K562 (cell line): ENCODE measurements around the gene DNM1. TPM values are rescaled to one million over a fixed set of nuclear protein-coding genes. Genes with fewer than 3 reads are reported as not detected.

Source experiments
- AFF4 ChIP-seq: sonication (generic); formaldehyde crosslinking; IDR thresholded peaks from 2 replicates; pipeline ENCODE4 v1.8.0; 2023; ENCODE audit warnings: mild to moderate bottlenecking, missing genetic modification reagents
- ARNT ChIP-seq, 2 experiments: fragments of 450-650 bp; IDR thresholded peaks; 2 replicates each; pipeline ENCODE4 v1.6.1; 2016; ENCODE audit warnings: mild to moderate bottlenecking in 1 of 2
- BRF1 ChIP-seq: IDR thresholded peaks from 3 replicates; pipeline ENCODE4 v1.6.1; 2011; ENCODE audit warnings: borderline replicate concordance, mild to moderate bottlenecking; ENCODE audit not compliant: insufficient read length; ENCODE audit errors: extremely low read depth
- HOMEZ ChIP-seq: fragments of 250-450 bp; sonication (Bioruptor Pico); IDR thresholded peaks from 2 replicates; pipeline ENCODE4 v1.4.0; 2020; ENCODE audit warnings: mild to moderate bottlenecking, moderate library complexity
- KAT8 ChIP-seq: fragments of 450-650 bp; IDR thresholded peaks from 2 replicates; pipeline ENCODE4 v1.6.1; 2016; ENCODE audit warnings: low read depth, mild to moderate bottlenecking
- KHSRP ChIP-seq: fragments of 450-650 bp; IDR thresholded peaks from 2 replicates; pipeline ENCODE4 v1.6.1; 2017
- MXI1 ChIP-seq: IDR thresholded peaks from 2 replicates; pipeline ENCODE4 v1.6.1; 2011; ENCODE audit warnings: low read depth, mild to moderate bottlenecking, improper control_type of control experiment, low read length
- NFIC ChIP-seq: fragments of 450-650 bp; IDR thresholded peaks from 2 replicates; pipeline ENCODE4 v1.6.1; 2017; ENCODE audit warnings: mild to moderate bottlenecking, inconsistent platforms
- NR4A1 ChIP-seq, 2 experiments: fragments of 250-450 bp in 1 of 2; fragments of 450-650 bp in 1 of 2; sonication (Bioruptor Pico) in 1 of 2; IDR thresholded peaks; 2 replicates each; pipeline versions ENCODE4 v1.4.0 to v1.6.1; 2016 to 2020; ENCODE audit warnings: mild to moderate bottlenecking in 2 of 2, missing compliant biosample characterization in 1 of 2, missing genetic modification characterization in 1 of 2, moderate library complexity in 1 of 2
- ZNF408 ChIP-seq: fragments of 250-450 bp; sonication (Bioruptor Pico); IDR thresholded peaks from 2 replicates; pipeline ENCODE4 v1.4.0; 2020; ENCODE audit warnings: low read depth, mild to moderate bottlenecking, moderate library complexity
- ZNF609 ChIP-seq: sonication (generic); formaldehyde crosslinking; IDR thresholded peaks from 2 replicates; pipeline ENCODE4 v1.8.1; 2023; ENCODE audit warnings: missing genetic modification reagents, mild to moderate bottlenecking, borderline replicate concordance
- ZNF695 ChIP-seq: fragments of 450-650 bp; formaldehyde crosslinking; IDR thresholded peaks from 2 replicates; pipeline ENCODE4 v1.4.0; 2020; ENCODE audit warnings: mild to moderate bottlenecking, moderate library complexity
- polyA plus RNA-seq, 8 experiments: library from polyadenylated mRNA; depleted of rRNA in 4 of 8; stranded (reverse) in 5 of 8; unstranded in 3 of 8; fragments of >200 nt; fragmentation: Nextera tagmentation in 2 of 8; fragmentation: Illumina TruSeq in 1 of 8; extraction: Ambion mirVana in 2 of 8; extraction: Trizol in 1 of 8; gene quantifications; 2 replicates each; pipeline versions ENCODE4 v1.2.1 to v1.2.3, GENCODE V29; 2011 to 2014; ENCODE audit warnings: inconsistent platforms in 1 of 8, missing spikeins in 1 of 8
- total RNA-seq, 7 experiments: library from RNA; depleted of rRNA in 6 of 7; stranded (reverse); fragments of >200 nt in 6 of 7; fragmentation: Illumina TruSeq in 2 of 7; extraction: Trizol in 2 of 7; gene quantifications; 2 replicates each; pipeline versions ENCODE4 v1.2.1 to v1.2.3, GENCODE V29; 2011 to 2021; ENCODE audit warnings: low replicate concordance in 1 of 7
- TF ChIP-seq, protein P1 (sequence below): fragments of 450-650 bp; IDR thresholded peaks from 2 replicates; pipeline ENCODE4 v1.6.1; 2016

Gene DNM1
- total and polyA plus RNA-seq, 9 of the 15 experiments (the other 6 are each of a cell fraction or from before 2014, with no cell fraction given) = 0.39 to 23.1 (median 9.1) TPM

- TF ChIP-seq ZNF609 (no peak), HOMEZ (CRISPR knock-in tag) (peak; percentile 86; the same call in 1 of the 2 replicates), NFIC (no peak), ARNT (IDR thresholded peaks at IDR 0.05) (no peak), NR4A1 (CRISPR knock-in tag; IDR thresholded peaks at IDR 0.05) (peak; percentile 81; the same call in 1 of the 2 replicates), NR4A1 (tag; IDR thresholded peaks at IDR 0.05) (no peak), MXI1 (peak; percentile 41; the same call in 1 of the 2 replicates), BRF1 (no peak), KHSRP (no peak), ZNF695 (CRISPR knock-in tag) (peak; percentile 60; the same call in 1 of the 2 replicates), ZNF408 (0 out of 2 replicates have a peak, but pooled peaks have one; percentile 18), KAT8 (no peak), AFF4 (CRISPR knock-in tag) (no peak)
- TF ChIP-seq, protein P1, sequence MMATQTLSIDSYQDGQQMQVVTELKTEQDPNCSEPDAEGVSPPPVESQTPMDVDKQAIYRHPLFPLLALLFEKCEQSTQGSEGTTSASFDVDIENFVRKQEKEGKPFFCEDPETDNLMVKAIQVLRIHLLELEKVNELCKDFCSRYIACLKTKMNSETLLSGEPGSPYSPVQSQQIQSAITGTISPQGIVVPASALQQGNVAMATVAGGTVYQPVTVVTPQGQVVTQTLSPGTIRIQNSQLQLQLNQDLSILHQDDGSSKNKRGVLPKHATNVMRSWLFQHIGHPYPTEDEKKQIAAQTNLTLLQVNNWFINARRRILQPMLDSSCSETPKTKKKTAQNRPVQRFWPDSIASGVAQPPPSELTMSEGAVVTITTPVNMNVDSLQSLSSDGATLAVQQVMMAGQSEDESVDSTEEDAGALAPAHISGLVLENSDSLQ = no peak
These were observed 47.9 kb downstream of the DNM1 start (continued) for GRCh38 chr9:128250839-128251731.
